Measurements from ENCODE around the gene SRBD1. TPM values are rescaled to one million over a fixed set of nuclear protein-coding genes. Genes with fewer than 3 reads are reported as not detected.
A peak's percentile ranks its signal among the peaks of the same experiment; 100 is the strongest.

Gene SRBD1
- polyA plus RNA-seq, 3 donors from 2014 or later: 5.9 to 13.4 (median 10.2) TPM

- no peak overlapping the region for H3K27ac Mint-ChIP-seq
- no peak overlapping the region for H3K4me3 Mint-ChIP-seq
- H3K27me3 Mint-ChIP-seq (ENCODE audit: low read depth in 3 of 3): peaks cover 0 to 1% (median 0%) of the 10 kb centered on the region in 3 donors
- H3K4me1 Mint-ChIP-seq: no peaks in the 10 kb centered on the region
- DNase-seq: no peak
- H3K9me3 Mint-ChIP-seq: no peaks in the 10 kb centered on the region
- peaks cover 0 to 4% (median 4%) of the 10 kb centered on the region in 3 donors for H3K36me3 Mint-ChIP-seq
These were observed 160.4 kb downstream of the SRBD1 start for GRCh38 chr2:45450634-45451033.

GRCh38 chr2:45448217-45448616 is 162.8 kb downstream of the SRBD1 start:
- Mint-ChIP-seq H3K36me3 (peaks cover 0 to 10% (median 0%) of the 10 kb centered on the region in 3 donors), H3K4me3 (no peak overlapping the region)

GRCh38 chr2:45446016-45446415 is 165.1 kb downstream of the SRBD1 start:
- DNase-seq: no peak
- Mint-ChIP-seq H3K4me1 (peaks cover 5 to 12% of the 10 kb centered on the region in 2 donors), H3K27ac (no peak overlapping the region), H3K4me3 (no peak overlapping the region), H3K36me3 (peaks cover 0 to 15% (median 0%) of the 10 kb centered on the region in 3 donors), H3K27me3 (ENCODE audit: low read depth in 3 of 3) (peaks cover 0 to 1% (median 1%) of the 10 kb centered on the region in 3 donors), H3K9me3 (no peaks in the 10 kb centered on the region)

More at GRCh38 chr2:45448217-45448616, 162.8 kb downstream of the SRBD1 start:
- Mint-ChIP-seq H3K4me1 (peaks cover 3 to 7% of the 10 kb centered on the region in 2 donors), H3K27ac (no peak overlapping the region), H3K27me3 (ENCODE audit: low read depth in 3 of 3) (peaks cover 0 to 1% (median 0%) of the 10 kb centered on the region in 3 donors), H3K9me3 (no peaks in the 10 kb centered on the region)
- no peak for DNase-seq

GRCh38 chr2:45445037-45445436 is 166.0 kb downstream of the SRBD1 start:
- Mint-ChIP-seq H3K36me3 (peaks cover 0 to 15% (median 0%) of the 10 kb centered on the region in 3 donors), H3K4me1 (peaks cover 5 to 12% of the 10 kb centered on the region in 2 donors), H3K4me3 (no peak overlapping the region), H3K27ac (no peak overlapping the region), H3K27me3 (ENCODE audit: low read depth in 3 of 3) (peaks cover 0 to 1% (median 1%) of the 10 kb centered on the region in 3 donors), H3K9me3 (no peaks in the 10 kb centered on the region)
- no peak for DNase-seq

- Mint-ChIP-seq H3K4me3 (no peak overlapping the region), H3K36me3 (peaks cover 0 to 15% (median 0%) of the 10 kb centered on the region in 3 donors), H3K9me3 (no peaks in the 10 kb centered on the region), H3K4me1 (peaks cover 17 to 30% of the 10 kb centered on the region in 2 donors), H3K27me3 (ENCODE audit: low read depth in 3 of 3) (peaks cover 0 to 1% (median 0%) of the 10 kb centered on the region in 3 donors), H3K27ac (no peak overlapping the region)
- no peak for DNase-seq
These were observed 168.1 kb downstream of the SRBD1 start for GRCh38 chr2:45443012-45443411.

- Mint-ChIP-seq H3K36me3 (peaks cover 0 to 18% (median 6%) of the 10 kb centered on the region in 3 donors), H3K27ac (no peak overlapping the region), H3K9me3 (no peaks in the 10 kb centered on the region), H3K4me1 (peaks cover 17 to 40% of the 10 kb centered on the region in 2 donors), H3K27me3 (ENCODE audit: low read depth in 3 of 3) (peaks cover 0 to 1% (median 0%) of the 10 kb centered on the region in 3 donors), H3K4me3 (no peak overlapping the region)
- DNase-seq: no peak
These were observed 169.0 kb downstream of the SRBD1 start for GRCh38 chr2:45442026-45442425.

- no peak for DNase-seq
- no peak overlapping the region for H3K4me3 Mint-ChIP-seq
- no peak overlapping the region for H3K27ac Mint-ChIP-seq
- H3K27me3 Mint-ChIP-seq (ENCODE audit: low read depth in 3 of 3): peaks cover 0 to 1% (median 0%) of the 10 kb centered on the region in 3 donors
- no peaks in the 10 kb centered on the region for H3K9me3 Mint-ChIP-seq
- H3K4me1 Mint-ChIP-seq: peaks cover 17 to 44% of the 10 kb centered on the region in 2 donors
- peaks cover 0 to 18% (median 7%) of the 10 kb centered on the region in 3 donors for H3K36me3 Mint-ChIP-seq
These were observed 169.5 kb downstream of the SRBD1 start for GRCh38 chr2:45441571-45441970.

GRCh38 chr2:45439788-45440773 is 171.0 kb downstream of the SRBD1 start:
- Mint-ChIP-seq H3K27me3 (ENCODE audit: low read depth in 3 of 3) (peaks cover 0 to 2% (median 1%) of the 10 kb centered on the region in 3 donors), H3K27ac (no peak overlapping the region), H3K36me3 (peaks cover 5 to 20% (median 11%) of the 10 kb centered on the region in 3 donors)

GRCh38 chr2:45438872-45439665 is 172.0 kb downstream of the SRBD1 start:
- Mint-ChIP-seq H3K9me3 (no peaks in the 10 kb centered on the region), H3K27ac (peak overlapping the region in 1 of 6 donors; percentile 60), H3K4me3 (peak overlapping the region in 1 of 5 donors; percentile 21), H3K4me1 (peaks cover 22 to 52% of the 10 kb centered on the region in 2 donors), H3K36me3 (peaks cover 5 to 19% (median 15%) of the 10 kb centered on the region in 3 donors), H3K27me3 (ENCODE audit: low read depth in 3 of 3) (peaks cover 0 to 2% (median 1%) of the 10 kb centered on the region in 3 donors)
- no peak for DNase-seq

More at GRCh38 chr2:45439788-45440773, 171.0 kb downstream of the SRBD1 start:
- no peak for DNase-seq
- no peaks in the 10 kb centered on the region for H3K9me3 Mint-ChIP-seq
- peaks cover 22 to 52% of the 10 kb centered on the region in 2 donors for H3K4me1 Mint-ChIP-seq
- H3K4me3 Mint-ChIP-seq: no peak overlapping the region

- Mint-ChIP-seq H3K36me3 (peaks cover 5 to 16% (median 12%) of the 10 kb centered on the region in 3 donors), H3K27ac (no peak overlapping the region), H3K4me3 (no peak overlapping the region), H3K27me3 (ENCODE audit: low read depth in 3 of 3) (peaks cover 0 to 2% (median 0%) of the 10 kb centered on the region in 3 donors), H3K4me1 (peaks cover 18 to 41% of the 10 kb centered on the region in 2 donors), H3K9me3 (no peaks in the 10 kb centered on the region)
- DNase-seq: no peak
These were observed 174.6 kb downstream of the SRBD1 start for GRCh38 chr2:45436456-45436855.

GRCh38 chr2:45435316-45435715 is 175.8 kb downstream of the SRBD1 start:
- Mint-ChIP-seq H3K4me3 (no peak overlapping the region), H3K4me1 (peaks cover 18 to 41% of the 10 kb centered on the region in 2 donors), H3K27ac (no peak overlapping the region), H3K9me3 (no peaks in the 10 kb centered on the region), H3K27me3 (ENCODE audit: low read depth in 3 of 3) (peaks cover 0 to 2% (median 0%) of the 10 kb centered on the region in 3 donors), H3K36me3 (peaks cover 8 to 27% (median 18%) of the 10 kb centered on the region in 3 donors)
- DNase-seq: no peak

- Mint-ChIP-seq H3K4me3 (no peak overlapping the region), H3K27ac (no peak overlapping the region), H3K9me3 (no peaks in the 10 kb centered on the region), H3K4me1 (peaks cover 10 to 26% of the 10 kb centered on the region in 2 donors), H3K36me3 (peaks cover 8 to 29% (median 27%) of the 10 kb centered on the region in 3 donors), H3K27me3 (ENCODE audit: low read depth in 3 of 3) (peaks cover 0 to 2% (median 0%) of the 10 kb centered on the region in 3 donors)
- no peak for DNase-seq
These were observed 177.7 kb downstream of the SRBD1 start for GRCh38 chr2:45433363-45433762.

- Mint-ChIP-seq H3K9me3 (no peaks in the 10 kb centered on the region), H3K27me3 (ENCODE audit: low read depth in 3 of 3) (peaks cover 0 to 2% (median 0%) of the 10 kb centered on the region in 3 donors), H3K4me1 (peaks cover 10 to 23% of the 10 kb centered on the region in 2 donors), H3K36me3 (peaks cover 8 to 28% (median 25%) of the 10 kb centered on the region in 3 donors), H3K27ac (no peak overlapping the region), H3K4me3 (no peak overlapping the region)
- no peak for DNase-seq
These were observed 178.7 kb downstream of the SRBD1 start for GRCh38 chr2:45432406-45432805.

Data from immature natural killer cell (primary cell).